Nephron (organoid): ENCODE results near the gene TMC2.

Experiments
- H3K27ac Mint-ChIP-seq, 3 experiments: 2 replicates each; pipeline ENCODE4 v1.8.0; 2020; ENCODE audit warnings: mixed read lengths in 3 of 3, mild to moderate bottlenecking in 2 of 3, moderate library complexity in 1 of 3
- H3K27me3 Mint-ChIP-seq: 2 replicates; pipeline ENCODE4 v1.8.0; 2021; ENCODE audit warnings: low read depth, mild to moderate bottlenecking, moderate library complexity, mixed read lengths
- H3K36me3 Mint-ChIP-seq: 2 replicates; pipeline ENCODE4 v1.8.0; 2020; ENCODE audit warnings: low read depth, mixed read lengths
- H3K4me1 Mint-ChIP-seq: 2 replicates; pipeline ENCODE4 v1.8.0; 2020; ENCODE audit warnings: mixed read lengths
- H3K4me3 Mint-ChIP-seq, 3 experiments: 2 replicates each; pipeline ENCODE4 v1.8.0; 2020; ENCODE audit warnings: mild to moderate bottlenecking in 3 of 3, mixed read lengths in 3 of 3, moderate library complexity in 2 of 3
- H3K9me3 Mint-ChIP-seq: 2 replicates; pipeline ENCODE4 v1.8.0; 2020; ENCODE audit warnings: mixed read lengths
- CTCF ChIP-seq, 3 experiments: fragments of 200-600 bp; sonication (generic); IDR thresholded peaks; one replicate each; pipeline ENCODE4 v1.5.0; 2021; ENCODE audit warnings: antibody characterized with exemption in 3 of 3; ENCODE audit not compliant: unreplicated experiment in 3 of 3

Gene TMC2

GRCh38 chr20:2603816-2604505 is 67.6 kb downstream of the TMC2 start:
- Mint-ChIP-seq H3K36me3 (peaks cover 3% of the 10 kb centered on the region), H3K27ac (no peak overlapping the region), H3K27me3 (peaks cover 8% of the 10 kb centered on the region), H3K9me3 (peaks cover 9% of the 10 kb centered on the region), H3K4me3 (no peak overlapping the region), H3K4me1 (peaks cover 6% of the 10 kb centered on the region)
- TF ChIP-seq CTCF (IDR thresholded peaks at IDR 0.05; ENCODE audit: unreplicated experiment in 3 of 3): no peak

- TF ChIP-seq CTCF (IDR thresholded peaks at IDR 0.05; ENCODE audit: unreplicated experiment in 3 of 3): no peak
- Mint-ChIP-seq H3K4me3 (no peak overlapping the region), H3K9me3 (peaks cover 9% of the 10 kb centered on the region), H3K27me3 (peaks cover 8% of the 10 kb centered on the region), H3K36me3 (peaks cover 3% of the 10 kb centered on the region), H3K4me1 (peaks cover 5% of the 10 kb centered on the region), H3K27ac (no peak overlapping the region)
These were observed 68.1 kb downstream of the TMC2 start for GRCh38 chr20:2604506-2604835.

GRCh38 chr20:2606507-2607006 is 70.2 kb downstream of the TMC2 start:
- no peaks in the 10 kb centered on the region for H3K4me1 Mint-ChIP-seq
- H3K4me3 Mint-ChIP-seq: no peak overlapping the region
- peaks cover 9% of the 10 kb centered on the region for H3K9me3 Mint-ChIP-seq
- H3K36me3 Mint-ChIP-seq: peaks cover 3% of the 10 kb centered on the region
- peaks cover 15% of the 10 kb centered on the region for H3K27me3 Mint-ChIP-seq
- TF ChIP-seq CTCF (IDR thresholded peaks at IDR 0.05; ENCODE audit: unreplicated experiment in 3 of 3): no peak
- H3K27ac Mint-ChIP-seq: no peak overlapping the region

GRCh38 chr20:2610326-2610725 is 74.0 kb downstream of the TMC2 start:
- peaks cover 16% of the 10 kb centered on the region for H3K27me3 Mint-ChIP-seq
- no peak overlapping the region for H3K4me3 Mint-ChIP-seq
- H3K4me1 Mint-ChIP-seq: no peaks in the 10 kb centered on the region
- no peak overlapping the region for H3K27ac Mint-ChIP-seq
- peaks cover 3% of the 10 kb centered on the region for H3K36me3 Mint-ChIP-seq
- no peak for TF ChIP-seq CTCF (IDR thresholded peaks at IDR 0.05; ENCODE audit: unreplicated experiment in 3 of 3)
- H3K9me3 Mint-ChIP-seq: peaks cover 11% of the 10 kb centered on the region

- H3K36me3 Mint-ChIP-seq: peaks cover 3% of the 10 kb centered on the region
These were observed 74.8 kb downstream of the TMC2 start for GRCh38 chr20:2610941-2611720.

More at GRCh38 chr20:2610941-2611720, 74.8 kb downstream of the TMC2 start:
- H3K27me3 Mint-ChIP-seq: peaks cover 10% of the 10 kb centered on the region
- no peak for TF ChIP-seq CTCF (IDR thresholded peaks at IDR 0.05; ENCODE audit: unreplicated experiment in 3 of 3)
- no peaks in the 10 kb centered on the region for H3K4me1 Mint-ChIP-seq
- H3K27ac Mint-ChIP-seq: no peak overlapping the region
- H3K4me3 Mint-ChIP-seq: no peak overlapping the region
- H3K9me3 Mint-ChIP-seq: peaks cover 13% of the 10 kb centered on the region
